HUDEP-2 (cell line): ENCODE results near the gene TRIM44.
"Not testable (repeated sequence)": the region's sequence is repeated elsewhere in the genome, so short reads cannot be mapped to it uniquely, and the experiment has no call there.

Experiments
- DNase-seq, 76 experiments: peaks; one replicate each; lab custom pipeline; 2025; ENCODE audit not compliant: unreplicated experiment in 76 of 76; lab: John Stamatoyannopoulos, UW

Gene TRIM44

GRCh38 chr11:35750315-35750714, 87.7 kb downstream of the TRIM44 start:
- no peak for DNase-seq

DNA sequence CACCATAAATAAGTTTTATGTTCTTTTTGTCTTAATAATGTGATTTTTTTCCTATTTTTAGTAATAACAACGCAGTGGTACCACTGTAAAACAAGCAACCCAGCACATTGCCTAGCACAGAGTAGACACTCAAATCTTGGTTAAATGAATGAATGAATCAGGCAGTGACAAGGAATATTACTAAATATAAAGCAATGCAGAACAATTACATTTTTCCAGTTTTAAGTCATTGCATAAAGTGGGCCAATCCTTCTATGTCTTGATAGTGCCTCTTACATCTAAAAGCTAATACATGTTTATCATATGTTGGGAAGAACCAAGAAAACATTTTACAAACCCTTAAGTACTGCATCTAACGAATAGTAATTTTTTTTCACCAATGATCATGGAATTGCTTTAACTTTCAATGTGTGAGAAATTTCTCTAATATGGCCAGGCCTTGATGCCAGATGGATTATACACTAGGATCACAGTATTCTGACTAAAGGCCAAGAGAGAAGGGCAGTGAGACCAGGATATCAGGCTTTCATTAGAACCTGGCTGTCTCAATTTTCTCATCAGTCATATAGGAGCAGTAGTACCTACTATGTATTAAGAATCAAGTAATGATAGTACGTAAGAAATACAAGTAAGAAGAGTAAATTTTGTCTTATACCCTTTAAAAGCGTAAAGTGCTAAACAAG, 88.5 kb downstream of the TRIM44 start:
- no peak for DNase-seq

DNA sequence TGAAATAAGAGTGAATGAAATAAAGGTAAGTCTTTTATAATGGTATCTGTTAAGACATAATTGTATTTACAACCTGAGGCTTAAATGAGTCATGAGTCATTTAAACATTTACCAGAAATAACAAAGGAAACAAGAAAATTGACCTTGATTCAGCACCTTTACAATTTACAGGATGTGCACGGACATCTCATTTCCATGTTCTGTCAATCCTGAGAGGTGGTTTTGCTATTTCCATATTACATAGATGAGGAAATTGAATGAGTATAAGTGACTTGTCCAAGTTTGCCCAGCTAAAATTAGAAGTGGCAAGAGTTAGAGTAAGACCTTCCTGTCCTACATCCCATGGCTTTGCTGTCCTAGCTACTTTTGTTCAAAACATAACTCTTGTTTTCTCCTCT, 89.1 kb downstream of the TRIM44 start:
- DNase-seq = no peak

- DNase-seq = no peak
Measured at GRCh38 chr11:35752115-35752514, 89.5 kb downstream of the TRIM44 start.

- not testable (repeated sequence) for DNase-seq
Measured at GRCh38 chr11:35753573-35753972, 91.0 kb downstream of the TRIM44 start.

DNA sequence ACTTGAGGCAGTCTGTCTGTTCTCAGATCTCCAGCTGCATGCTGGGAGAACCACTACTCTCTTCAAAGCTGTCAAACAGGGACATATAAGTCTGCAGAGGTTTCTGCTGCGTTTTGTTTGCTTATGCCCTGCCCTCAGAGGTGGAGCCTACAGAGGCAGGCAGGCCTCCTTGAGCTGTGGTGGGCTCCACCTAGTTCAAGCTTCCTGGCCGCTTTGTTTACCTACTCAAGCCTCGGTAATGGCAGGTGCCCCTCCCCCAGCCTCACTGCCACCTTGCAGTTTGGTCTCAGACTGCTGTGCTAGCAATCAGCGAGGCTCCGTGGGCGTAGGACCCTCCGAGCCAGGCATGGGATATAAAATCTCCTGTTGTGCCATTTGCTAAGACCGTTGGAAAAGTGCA, 97.4 kb downstream of the TRIM44 start:
- not testable (repeated sequence) for DNase-seq

DNA sequence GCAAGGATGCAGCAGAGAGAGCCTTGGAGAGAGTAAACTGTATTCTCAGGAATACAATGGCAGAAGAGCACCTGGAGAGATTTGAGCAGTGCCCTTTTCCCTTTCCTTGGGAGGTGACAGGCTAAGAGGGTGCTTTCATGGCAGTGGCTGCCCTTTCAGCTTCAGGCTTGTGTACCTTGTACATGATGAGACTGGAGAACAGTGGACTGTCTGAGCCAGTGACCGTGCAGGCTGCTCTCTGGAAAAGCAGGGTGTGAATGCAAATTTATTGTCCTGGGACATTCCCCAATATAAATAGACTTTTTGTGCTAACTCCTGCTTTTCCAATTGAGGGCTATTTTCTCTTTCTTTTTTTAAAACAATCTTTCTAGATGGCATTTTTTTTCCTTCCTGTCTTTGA, 99.3 kb downstream of the TRIM44 start:
- no peak for DNase-seq

GRCh38 chr11:35763301-35763700, 100.7 kb downstream of the TRIM44 start:
- no peak for DNase-seq

DNA sequence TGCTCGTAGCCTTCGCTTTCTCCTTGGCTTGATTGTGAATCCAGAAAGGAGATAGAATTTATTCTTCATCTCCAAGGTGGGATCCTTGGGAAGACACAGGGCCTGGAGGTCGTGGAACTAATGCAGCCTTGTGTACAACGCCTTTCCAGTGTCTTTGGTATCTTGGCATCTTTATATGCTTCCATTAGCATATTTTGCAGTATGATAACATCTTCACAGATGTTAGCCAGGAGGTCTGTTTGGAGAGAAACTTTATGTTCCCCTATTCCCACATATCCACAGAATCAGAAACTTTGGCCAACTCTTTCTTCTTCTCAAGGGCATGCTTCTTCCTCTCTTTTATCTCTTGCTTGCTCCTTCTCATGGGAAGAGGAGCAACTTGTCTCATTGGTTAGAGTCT, 101.2 kb downstream of the TRIM44 start:
- no peak for DNase-seq

DNA sequence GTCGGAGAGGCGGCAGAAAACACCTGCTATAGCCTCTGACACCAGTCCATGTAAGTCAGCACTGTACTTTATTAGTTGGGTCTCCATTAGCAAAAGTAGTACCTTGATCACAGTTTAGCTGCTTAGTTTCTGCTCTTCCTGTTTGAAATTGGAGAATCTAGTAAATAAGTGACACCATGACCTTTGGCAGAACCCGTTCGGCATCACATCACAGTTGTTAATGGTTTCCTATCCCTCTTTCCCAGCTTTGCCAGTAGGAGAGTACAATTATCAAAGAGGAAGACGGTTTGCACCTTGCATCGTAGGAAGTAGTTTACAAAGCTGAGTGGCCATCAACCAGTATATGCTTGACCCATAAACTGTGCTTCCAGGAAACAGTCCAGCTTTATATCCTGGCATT, 101.8 kb downstream of the TRIM44 start:
- no peak for DNase-seq

- DNase-seq = no peak
Measured at GRCh38 chr11:35765211-35765610, 102.6 kb downstream of the TRIM44 start.

DNA sequence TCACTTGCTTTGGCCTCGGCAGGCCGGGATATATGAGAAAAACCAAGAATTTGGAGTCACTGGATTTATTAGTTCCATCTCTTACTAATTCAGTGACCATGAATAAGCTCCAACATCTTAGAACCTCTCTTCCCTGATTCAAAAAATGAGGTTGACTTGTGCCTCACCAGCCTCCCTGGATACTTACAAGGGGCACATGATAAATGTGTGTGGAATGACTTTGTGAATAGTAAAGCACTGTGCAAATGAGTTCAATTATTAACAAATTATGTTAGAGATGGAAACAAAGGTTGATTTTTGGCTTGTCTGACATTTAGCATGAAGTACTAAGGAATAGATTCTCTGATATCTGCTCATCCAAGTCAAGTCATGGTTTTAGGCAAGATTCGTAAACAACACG, 104.1 kb downstream of the TRIM44 start:
- DNase-seq = no peak

DNA sequence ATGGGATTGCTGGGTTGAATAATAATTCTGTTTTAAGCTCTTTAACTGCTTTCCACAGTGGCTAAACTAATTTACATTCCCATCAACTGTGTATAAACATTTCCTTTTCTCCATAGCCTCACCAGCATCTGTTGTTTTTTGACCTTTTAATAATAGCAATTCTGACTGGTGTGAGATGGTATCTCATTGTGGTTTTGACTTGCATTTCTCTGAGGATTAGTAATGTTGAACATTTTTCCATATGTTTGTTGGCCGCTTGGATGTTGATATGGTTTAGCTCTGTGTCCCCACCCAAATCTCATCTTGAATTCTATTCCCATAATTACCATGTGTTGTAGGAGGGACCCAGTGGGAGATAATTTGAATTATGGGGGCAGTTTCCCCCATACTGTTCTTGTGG, 107.8 kb downstream of the TRIM44 start:
- not testable (repeated sequence) for DNase-seq

DNA sequence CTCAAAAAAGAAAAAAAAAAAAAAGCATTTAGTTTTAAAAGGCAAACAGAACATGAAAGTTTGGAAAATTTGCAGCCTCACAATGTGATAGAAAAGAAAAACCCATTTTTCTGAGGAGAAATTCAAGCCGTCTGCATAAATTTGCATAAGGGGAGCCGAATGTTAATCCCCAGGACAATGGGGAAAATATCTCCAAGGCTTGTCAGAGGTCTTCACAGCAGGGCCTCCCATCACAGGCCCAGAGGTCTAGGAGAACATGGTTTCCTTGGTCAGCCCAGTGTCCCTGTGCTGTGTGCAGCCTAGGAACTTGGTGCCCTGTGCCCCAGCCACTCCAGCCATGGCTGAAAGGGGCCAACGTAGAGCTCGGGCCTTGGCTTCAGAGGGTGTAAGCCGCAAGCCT, 109.1 kb downstream of the TRIM44 start:
- DNase-seq = no peak

DNA sequence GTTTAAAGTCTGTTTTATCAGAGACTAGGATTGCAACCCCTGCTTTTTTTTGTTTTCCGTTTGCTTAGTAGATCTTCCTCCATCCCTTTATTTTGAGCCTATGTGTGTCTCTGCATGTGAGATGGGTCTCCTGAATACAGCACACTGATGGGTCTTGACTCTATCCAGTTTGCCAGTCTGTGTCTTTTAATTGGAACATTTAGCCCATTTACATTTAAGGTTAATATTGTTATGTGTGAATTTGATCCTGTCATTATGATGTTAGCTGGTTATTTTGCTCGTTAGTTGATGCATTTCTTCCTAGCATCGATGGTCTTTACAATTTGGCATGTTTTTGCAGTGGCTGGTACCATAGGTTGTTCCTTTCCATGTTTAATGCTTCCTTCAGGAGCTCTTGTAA, 114.7 kb downstream of the TRIM44 start:
- not testable (repeated sequence) for DNase-seq

DNA sequence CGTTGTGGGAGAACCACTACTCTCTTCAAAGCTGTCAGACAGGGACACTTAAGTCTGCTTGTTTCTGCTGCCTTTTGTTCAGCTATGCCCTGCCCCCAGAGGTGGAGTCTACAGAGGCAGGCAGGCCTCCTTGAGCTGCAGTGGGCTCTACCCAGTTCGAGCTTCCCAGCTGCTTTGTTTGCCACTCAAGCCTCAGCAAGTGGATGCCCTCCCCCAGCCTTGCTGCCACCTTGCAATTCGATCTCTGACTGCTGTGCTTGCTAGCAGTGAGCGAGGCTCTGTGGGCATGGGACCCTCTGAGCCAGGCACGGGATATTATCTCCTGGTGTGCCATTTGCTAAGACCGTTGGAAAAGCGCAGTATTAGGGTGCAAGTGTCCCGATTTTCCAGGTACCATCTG, 116.4 kb downstream of the TRIM44 start:
- DNase-seq = not testable (repeated sequence)

DNA sequence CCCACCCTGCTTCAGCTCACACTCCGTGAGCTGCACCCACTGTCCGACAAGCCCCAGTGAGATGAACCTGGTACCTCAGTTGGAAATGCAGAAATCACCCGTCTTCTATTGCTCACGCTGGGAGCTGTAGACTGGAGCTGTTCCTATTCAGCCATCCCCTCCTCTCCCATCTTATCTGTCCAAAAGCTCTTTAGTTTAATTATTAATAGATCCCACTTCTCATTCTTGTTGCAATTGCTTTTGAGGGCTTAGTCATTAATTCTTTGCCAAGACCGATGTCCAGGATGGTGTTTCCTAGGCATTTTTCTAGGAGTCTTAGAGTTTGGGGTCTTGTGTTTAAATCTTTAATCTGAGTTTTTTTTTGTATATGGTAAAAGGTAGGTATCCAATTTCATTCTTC, 116.8 kb downstream of the TRIM44 start:
- DNase-seq = no peak

DNA sequence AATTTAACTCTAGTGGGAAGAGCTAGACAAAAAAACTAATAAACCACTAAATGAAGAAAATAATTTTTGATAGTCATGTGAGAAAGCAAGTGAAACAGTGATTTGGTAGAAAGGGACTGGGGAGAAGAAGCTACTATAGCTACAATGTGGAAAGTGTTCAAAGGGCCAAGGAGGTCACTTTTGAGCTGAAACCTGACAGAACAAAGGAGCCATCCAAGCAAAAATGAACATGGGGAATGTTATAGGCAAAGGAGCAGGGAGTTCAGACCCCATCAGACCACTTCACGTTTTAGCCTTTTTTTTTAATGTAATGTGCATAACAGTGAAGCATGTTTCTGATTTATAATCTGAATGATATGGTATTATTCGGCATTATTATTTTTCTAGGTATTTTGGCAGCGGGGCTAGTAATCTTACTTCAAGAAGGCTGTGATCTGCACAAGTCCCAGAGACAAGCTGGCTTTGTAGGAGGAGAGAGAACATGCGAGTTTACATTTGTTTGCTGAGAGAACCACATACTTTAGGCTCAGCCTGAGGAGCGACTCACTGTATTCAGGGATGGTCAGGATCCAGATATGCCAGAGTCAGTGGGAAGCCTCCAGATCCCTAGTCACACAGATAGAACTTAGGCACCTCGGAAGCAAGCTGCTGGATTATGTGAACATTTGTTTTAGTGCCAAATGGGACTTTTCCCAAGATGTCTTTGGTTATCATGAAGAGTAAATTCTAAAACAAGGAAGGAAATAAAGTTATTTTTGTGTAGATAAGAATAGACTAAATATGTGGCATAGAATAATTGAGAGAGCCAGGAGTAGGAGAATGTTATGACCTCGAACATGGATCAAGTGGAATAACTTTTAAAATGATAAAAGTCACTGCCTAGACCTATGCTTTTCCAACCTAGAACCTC, 118.6 kb downstream of the TRIM44 start:
- no peak for DNase-seq

DNA sequence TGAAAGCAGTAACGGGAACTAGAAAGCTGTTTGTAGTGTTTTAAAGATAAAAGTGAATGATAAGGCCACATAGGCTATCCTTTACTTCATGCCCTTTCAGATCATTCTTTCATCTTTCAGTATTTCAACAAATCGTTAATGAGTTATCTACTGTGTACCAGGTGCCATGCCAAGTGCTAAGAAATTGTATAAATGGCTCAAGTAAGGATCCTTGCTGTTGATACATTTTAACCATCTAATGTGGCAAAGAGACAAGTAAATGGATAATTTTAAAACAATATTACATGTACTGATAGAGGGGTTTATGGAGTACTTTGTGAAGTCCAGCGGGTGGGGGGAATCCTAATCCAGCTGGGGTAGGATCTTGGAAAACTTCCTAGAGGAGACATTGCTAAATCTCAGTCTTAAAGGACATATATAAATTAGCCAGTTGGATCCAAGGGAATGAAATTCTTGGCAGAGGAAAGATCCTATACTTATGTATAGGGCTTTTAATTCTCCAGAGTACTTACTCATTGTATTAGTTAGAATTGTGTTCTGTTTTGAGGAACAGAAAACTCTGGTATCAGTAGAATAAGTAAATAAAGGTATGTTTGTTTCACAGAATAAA, 119.4 kb downstream of the TRIM44 start:
- no peak for DNase-seq

DNA sequence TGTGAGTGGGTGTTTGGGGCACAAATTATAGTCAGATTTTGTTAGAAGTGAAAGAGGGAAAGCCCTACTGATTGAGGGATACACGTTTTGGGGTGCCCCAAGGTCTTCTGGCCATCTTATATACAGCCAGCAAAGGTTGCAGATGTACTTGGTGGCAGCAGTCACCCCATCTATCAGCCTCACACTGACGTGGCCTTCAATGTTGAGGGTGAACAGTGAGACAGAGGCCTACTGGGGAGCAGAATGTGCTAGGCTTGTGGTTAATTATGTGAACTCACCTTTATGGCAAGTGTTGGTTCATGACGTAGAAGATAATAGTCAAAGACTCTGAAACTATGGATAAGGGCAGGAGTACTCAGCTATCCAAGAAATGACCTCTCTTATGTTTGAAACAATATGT, 121.2 kb downstream of the TRIM44 start:
- no peak for DNase-seq

GRCh38 chr11:35784699-35785098, 122.1 kb downstream of the TRIM44 start:
- no peak for DNase-seq
